HG02884 (cell line): Measurements from ENCODE around the gene PDE6A.

Experiments
- ATAC-seq: cut with Tn5 transposase; IDR thresholded peaks from one replicate; pipeline ENCODE4 v1.9.1; 2021; ENCODE audit warnings: mild to moderate bottlenecking, moderate library complexity; ENCODE audit not compliant: unreplicated experiment

The PDE6A gene

GRCh38 chr5:149944666-149945065 is at the start of gene PDE6A:
Gene PDE6A, minus strand, starts transcription at chr5:149944793. Its CDS starts 120 bp downstream, at chr5:149944673.
- no peak for ATAC-seq

GRCh38 chr5:149993471-149993870 is 48.9 kb upstream of the PDE6A start:
- no peak for ATAC-seq

- ATAC-seq: peak; percentile 69
Observed at GRCh38 chr5:149990518-149991376, 46.2 kb upstream of the PDE6A start.

- no peak for ATAC-seq
Observed at GRCh38 chr5:149988126-149988525, 43.5 kb upstream of the PDE6A start.

- ATAC-seq: no peak
Observed at GRCh38 chr5:149982505-149982904, 37.9 kb upstream of the PDE6A start.

- no peak for ATAC-seq
Observed at GRCh38 chr5:149981206-149981605, 36.6 kb upstream of the PDE6A start.

GRCh38 chr5:149979896-149980295 is 35.3 kb upstream of the PDE6A start:
- ATAC-seq: no peak

GRCh38 chr5:149975409-149975808 is 30.8 kb upstream of the PDE6A start:
- ATAC-seq: no peak

- ATAC-seq: no peak
Observed at GRCh38 chr5:149969181-149969930, 24.8 kb upstream of the PDE6A start.

GRCh38 chr5:149966946-149967345 is 22.4 kb upstream of the PDE6A start:
- no peak for ATAC-seq

- no peak for ATAC-seq
Observed at GRCh38 chr5:149963729-149964128, 19.1 kb upstream of the PDE6A start.

GRCh38 chr5:149962601-149963300 is 18.2 kb upstream of the PDE6A start:
- ATAC-seq: no peak

- no peak for ATAC-seq
Observed at GRCh38 chr5:149961957-149962409, 17.4 kb upstream of the PDE6A start.

GRCh38 chr5:149961186-149961685 is 16.6 kb upstream of the PDE6A start:
- peak; percentile 2 for ATAC-seq

- ATAC-seq: peak; percentile 97
Observed at GRCh38 chr5:149960272-149961185, 15.9 kb upstream of the PDE6A start, which contains the start of gene SLC26A2. Gene SLC26A2, plus strand, starts transcription at chr5:149960758. Its CDS starts 16,895 bp downstream, at chr5:149977653.

GRCh38 chr5:149959406-149960236 is 15.0 kb upstream of the PDE6A start:
- ATAC-seq: no peak

- no peak for ATAC-seq
Observed at GRCh38 chr5:149957855-149958254, 13.3 kb upstream of the PDE6A start.

- ATAC-seq: no peak
Observed at GRCh38 chr5:149956685-149957084, 12.1 kb upstream of the PDE6A start.

- no peak for ATAC-seq
Observed at GRCh38 chr5:149954798-149955197, 10.2 kb upstream of the PDE6A start.
